Left ventricle myocardium superior (tissue), 1 donor: ENCODE measurements around the gene BBOX1. TPM values are rescaled to one million over a fixed set of nuclear protein-coding genes. Genes with fewer than 3 reads are reported as not detected.
"Not testable (repeated sequence)": the region's sequence is repeated elsewhere in the genome, so short reads cannot be mapped to it uniquely, and the experiment has no call there.

Experiments
- ATAC-seq: fragments of 200-7000 bp; cut with Tn5 transposase; one replicate; pipeline ENCODE4 v1.9.1; 2020; ENCODE audit warnings: mild to moderate bottlenecking, moderate library complexity
- DNase-seq: peaks from one replicate; pipeline ENCODE4 v3.0.0-alpha.2; 2020
- intact Hi-C: fragments of 100-400 bp; cut with micrococcal nuclease; formaldehyde crosslinking; loops from one replicate; pipeline ENCODE4 v1.11.0; 2022
- total RNA-seq: library from RNA; stranded (reverse); fragmentation: NEBNext Ultra II Directional; extraction: Animal tissue kit (Norgen Biotek cat#: 25700); gene quantifications from one replicate; pipeline ENCODE4 v1.2.1, GENCODE V29; 2021
- donor health status: DM: no; HTN: yes; CAD: no; lungs with severe emphysema.

The BBOX1 gene
- total RNA-seq, 1 donor from 2014 or later: not detected

GRCh38 chr11:27075192-27075591, 34.6 kb downstream of the BBOX1 start:
- DNase-seq: no peak
- no peak for ATAC-seq
- intact Hi-C loops: no loop called here

GRCh38 chr11:27075655-27076054, 35.0 kb downstream of the BBOX1 start:
- intact Hi-C loops: no loop called here
- ATAC-seq: no peak

GRCh38 chr11:27076121-27076589, 35.5 kb downstream of the BBOX1 start:
- ATAC-seq (no peak), DNase-seq (no peak)
- intact Hi-C loops: no loop called here

More at GRCh38 chr11:27075655-27076054, 35.0 kb downstream of the BBOX1 start:
- no peak for DNase-seq

GRCh38 chr11:27081056-27081455, 40.4 kb downstream of the BBOX1 start:
- intact Hi-C loops: no loop called here
- ATAC-seq (no peak), DNase-seq (no peak)

- DNase-seq: no peak
- intact Hi-C loops: no loop called here
- no peak for ATAC-seq
Measured at GRCh38 chr11:27083241-27083640, 42.6 kb downstream of the BBOX1 start.

GRCh38 chr11:27083782-27084181, 43.2 kb downstream of the BBOX1 start:
- intact Hi-C loops: no loop called here
- ATAC-seq (no peak), DNase-seq (no peak)

- no peak for DNase-seq
- ATAC-seq: no peak
- intact Hi-C loops: no loop called here
Measured at GRCh38 chr11:27084518-27084917, 43.9 kb downstream of the BBOX1 start.

GRCh38 chr11:27085111-27085510, 44.5 kb downstream of the BBOX1 start:
- ATAC-seq (no peak), DNase-seq (no peak)
- intact Hi-C loops: no loop called here

- DNase-seq (no peak), ATAC-seq (no peak)
Measured at GRCh38 chr11:27085605-27086004, 45.0 kb downstream of the BBOX1 start.

GRCh38 chr11:27087432-27087831, 46.8 kb downstream of the BBOX1 start:
- ATAC-seq: no peak
- intact Hi-C loops: no loop called here
- DNase-seq: no peak

More at GRCh38 chr11:27085605-27086004, 45.0 kb downstream of the BBOX1 start:
- intact Hi-C loops: no loop called here

GRCh38 chr11:27088353-27088752, 47.7 kb downstream of the BBOX1 start:
- DNase-seq (no peak), ATAC-seq (no peak)
- intact Hi-C loops: no loop called here

- DNase-seq (no peak), ATAC-seq (no peak)
- intact Hi-C loops: no loop called here
Measured at GRCh38 chr11:27089746-27090145, 49.1 kb downstream of the BBOX1 start.

- intact Hi-C loops, ATAC-seq, DNase-seq: not testable (repeated sequence)
Measured at GRCh38 chr11:27090357-27090948, 49.8 kb downstream of the BBOX1 start.

- ATAC-seq: peak; percentile 23
- intact Hi-C loops: no loop called here
- DNase-seq: no peak
Measured at GRCh38 chr11:27094120-27094519, 53.5 kb downstream of the BBOX1 start.

GRCh38 chr11:27095059-27095458, 54.4 kb downstream of the BBOX1 start:
- ATAC-seq (peak; percentile 67), DNase-seq (no peak)
- intact Hi-C loops: no loop called here

- DNase-seq (no peak), ATAC-seq (no peak)
- intact Hi-C loops: no loop called here
Measured at GRCh38 chr11:27095887-27096286, 55.3 kb downstream of the BBOX1 start.

GRCh38 chr11:27097551-27097950, 56.9 kb downstream of the BBOX1 start:
- no peak for ATAC-seq
- intact Hi-C loops: no loop called here
- no peak for DNase-seq

GRCh38 chr11:27100534-27100933, 59.9 kb downstream of the BBOX1 start:
- no peak for DNase-seq
- peak; percentile 80 for ATAC-seq
- intact Hi-C loops: no loop called here

GRCh38 chr11:27107548-27107947, 66.9 kb downstream of the BBOX1 start:
- intact Hi-C loops: no loop called here
- DNase-seq (no peak), ATAC-seq (no peak)

- ATAC-seq: no peak
- intact Hi-C loops: no loop called here
- no peak for DNase-seq
Measured at GRCh38 chr11:27108809-27109208, 68.2 kb downstream of the BBOX1 start.

- DNase-seq (no peak), ATAC-seq (no peak)
- intact Hi-C loops: no loop called here
Measured at GRCh38 chr11:27111896-27112295, 71.3 kb downstream of the BBOX1 start.

GRCh38 chr11:27112946-27113345, 72.3 kb downstream of the BBOX1 start:
- DNase-seq: no peak
- no peak for ATAC-seq
- intact Hi-C loops: no loop called here
